ENCODE results near the gene PALMD.

Gene PALMD

GRCh38 chr1:99619583-99619982 lies 26.3 kb upstream of the PALMD start:
- no peak overlapping the region for H3K27ac ChIP-seq
- no peak overlapping the region for H3K4me3 ChIP-seq
- no peak for TF ChIP-seq CTCF (IDR thresholded peaks at IDR 0.05)
- DNase-seq (ENCODE audit: low spot score) = no peak

GRCh38 chr1:99621340-99621901 lies 24.5 kb upstream of the PALMD start:
- no peak for DNase-seq (ENCODE audit: low spot score)
- no peak overlapping the region for H3K4me3 ChIP-seq
- no peak overlapping the region for H3K27ac ChIP-seq
- TF ChIP-seq CTCF (IDR thresholded peaks at IDR 0.05) = no peak

GRCh38 chr1:99622702-99623347 lies 23.1 kb upstream of the PALMD start:
- no peak for TF ChIP-seq CTCF (IDR thresholded peaks at IDR 0.05)
- H3K4me3 ChIP-seq = no peak overlapping the region
- DNase-seq (ENCODE audit: low spot score) = no peak
- H3K27ac ChIP-seq = no peak overlapping the region

GRCh38 chr1:99623554-99623953 lies 22.4 kb upstream of the PALMD start:
- TF ChIP-seq CTCF (IDR thresholded peaks at IDR 0.05) = no peak
- DNase-seq (ENCODE audit: low spot score) = no peak
- Histone ChIP-seq H3K4me3 (no peak overlapping the region), H3K27ac (no peak overlapping the region)

GRCh38 chr1:99627615-99628014 lies 18.3 kb upstream of the PALMD start:
- TF ChIP-seq CTCF (IDR thresholded peaks at IDR 0.05) = no peak
- no peak for DNase-seq (ENCODE audit: low spot score)
- no peak overlapping the region for H3K27ac ChIP-seq
- no peak overlapping the region for H3K4me3 ChIP-seq

- no peak for DNase-seq (ENCODE audit: low spot score)
- no peak overlapping the region for H3K27ac ChIP-seq
- no peak for TF ChIP-seq CTCF (IDR thresholded peaks at IDR 0.05)
- no peak overlapping the region for H3K4me3 ChIP-seq
Observed at GRCh38 chr1:99629164-99629563, 16.7 kb upstream of the PALMD start.

- no peak overlapping the region for H3K27ac ChIP-seq
- no peak for TF ChIP-seq CTCF (IDR thresholded peaks at IDR 0.05)
- no peak for DNase-seq (ENCODE audit: low spot score)
- H3K4me3 ChIP-seq = no peak overlapping the region
Observed at GRCh38 chr1:99634971-99635624, 10.8 kb upstream of the PALMD start.

Data from coronary artery (tissue), 2 donors.